ENCODE results near the gene EBPL. TPM values are rescaled to one million over a fixed set of nuclear protein-coding genes. Genes with fewer than 3 reads are reported as not detected.

EBPL gene
- total RNA-seq, 2 donors from 2014 or later = 30.7 to 72.1 TPM

DNA sequence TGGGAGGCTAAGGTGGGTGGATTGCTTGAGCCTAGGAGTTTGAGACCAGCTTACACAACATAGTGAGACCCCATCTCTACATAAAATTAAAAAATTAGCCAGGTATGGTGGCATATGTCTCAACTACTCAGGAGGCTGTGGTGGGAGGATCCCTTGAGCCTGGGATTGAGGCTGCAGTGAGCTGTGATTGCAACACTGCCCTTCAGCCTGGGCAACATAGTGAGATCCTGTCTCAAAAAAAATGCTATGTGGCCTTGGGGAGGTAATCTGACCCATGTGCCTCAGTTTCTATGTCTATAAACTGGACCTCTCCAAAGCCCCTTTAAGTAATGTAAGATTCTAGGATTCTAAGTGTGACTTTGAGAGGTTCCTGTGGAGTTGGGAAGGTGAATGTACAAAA is 37.8 kb downstream of the EBPL start:
- intact Hi-C loops (cut with DNase I) = no loop called here
- H3K36me3 ChIP-seq (replicated peaks in 1 of 2; ENCODE audit: insufficient read depth in 1 of 2, low read depth in 2 of 2) = no peaks in the 10 kb centered on the region
- H3K4me3 ChIP-seq = no peak overlapping the region
- no peaks in the 10 kb centered on the region for H3K9me3 ChIP-seq
- TF ChIP-seq, protein P1, sequence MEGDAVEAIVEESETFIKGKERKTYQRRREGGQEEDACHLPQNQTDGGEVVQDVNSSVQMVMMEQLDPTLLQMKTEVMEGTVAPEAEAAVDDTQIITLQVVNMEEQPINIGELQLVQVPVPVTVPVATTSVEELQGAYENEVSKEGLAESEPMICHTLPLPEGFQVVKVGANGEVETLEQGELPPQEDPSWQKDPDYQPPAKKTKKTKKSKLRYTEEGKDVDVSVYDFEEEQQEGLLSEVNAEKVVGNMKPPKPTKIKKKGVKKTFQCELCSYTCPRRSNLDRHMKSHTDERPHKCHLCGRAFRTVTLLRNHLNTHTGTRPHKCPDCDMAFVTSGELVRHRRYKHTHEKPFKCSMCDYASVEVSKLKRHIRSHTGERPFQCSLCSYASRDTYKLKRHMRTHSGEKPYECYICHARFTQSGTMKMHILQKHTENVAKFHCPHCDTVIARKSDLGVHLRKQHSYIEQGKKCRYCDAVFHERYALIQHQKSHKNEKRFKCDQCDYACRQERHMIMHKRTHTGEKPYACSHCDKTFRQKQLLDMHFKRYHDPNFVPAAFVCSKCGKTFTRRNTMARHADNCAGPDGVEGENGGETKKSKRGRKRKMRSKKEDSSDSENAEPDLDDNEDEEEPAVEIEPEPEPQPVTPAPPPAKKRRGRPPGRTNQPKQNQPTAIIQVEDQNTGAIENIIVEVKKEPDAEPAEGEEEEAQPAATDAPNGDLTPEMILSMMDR (IDR thresholded peaks at IDR 0.05) = no peak
- no peak for TF ChIP-seq POLR2A (IDR thresholded peaks at IDR 0.05)
- H3K27me3 ChIP-seq = no peaks in the 10 kb centered on the region
- ATAC-seq (no peak), DNase-seq (no peak)
- H3K4me1 ChIP-seq = no peaks in the 10 kb centered on the region
- H3K27ac ChIP-seq = no peak overlapping the region

DNA sequence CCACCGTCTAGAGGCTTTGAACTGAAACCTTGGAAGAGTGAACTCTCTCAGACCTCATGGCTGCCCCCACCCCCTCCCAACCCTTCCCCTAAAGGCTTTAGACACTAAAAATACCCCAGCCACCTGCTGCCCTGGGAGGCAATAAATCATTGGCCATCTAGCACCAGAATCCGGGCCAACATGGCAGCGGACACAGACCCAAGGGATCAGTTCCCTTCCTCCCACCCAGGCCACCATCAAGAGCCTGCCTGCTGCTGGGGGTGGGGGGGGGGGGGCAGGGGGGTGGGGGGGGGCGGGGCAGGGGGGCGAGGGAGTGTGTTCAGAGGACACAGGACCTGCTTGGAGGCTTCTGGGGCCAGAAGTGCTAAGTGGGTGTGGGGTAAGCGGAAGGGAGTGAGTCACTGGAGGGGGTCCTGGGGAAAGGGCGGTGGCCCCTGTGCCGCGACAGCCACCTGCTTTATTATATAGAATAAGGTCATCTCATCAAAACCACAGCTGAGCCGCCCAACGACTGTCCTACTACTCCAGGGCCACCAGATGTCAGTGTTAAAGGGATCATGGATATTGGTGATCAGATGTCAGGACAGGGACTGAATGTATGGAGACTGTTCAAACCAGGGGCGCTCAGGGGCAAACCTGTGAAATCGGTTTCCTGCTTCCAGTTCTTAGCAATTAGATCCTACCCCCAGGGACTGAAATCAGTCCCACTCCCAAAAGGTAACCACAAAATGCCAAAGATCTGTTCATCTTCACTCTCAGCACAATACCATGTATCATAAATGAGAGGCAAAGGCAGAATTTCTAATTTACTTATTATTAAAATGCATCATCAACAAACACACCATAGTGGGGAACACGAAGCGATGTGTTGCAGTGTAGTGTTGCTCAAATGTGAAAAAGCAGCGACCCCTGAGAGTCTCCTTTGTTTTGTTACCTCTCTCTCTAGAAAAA is 38.7 kb downstream of the EBPL start:
- peak; percentile 69 for ATAC-seq
- H3K36me3 ChIP-seq (replicated peaks in 1 of 2; ENCODE audit: insufficient read depth in 1 of 2, low read depth in 2 of 2) = no peaks in the 10 kb centered on the region
- 29 to 32% methylated on average over 12 to 16 of the region's 16 CpGs for WGBS, 2 donors
- H3K27me3 ChIP-seq = no peaks in the 10 kb centered on the region
- intact Hi-C loops (cut with DNase I) = no loop called here
- no peaks in the 10 kb centered on the region for H3K4me1 ChIP-seq
- no peak overlapping the region for H3K4me3 ChIP-seq
- TF ChIP-seq, protein P1 (IDR thresholded peaks at IDR 0.05) = peak in 6 of 7 experiments; percentile 37 to 58 (median 50)
- no peak for TF ChIP-seq POLR2A (IDR thresholded peaks at IDR 0.05)
- peak; percentile 22 to 43 (median 34) for DNase-seq
- no peak overlapping the region for H3K27ac ChIP-seq
- H3K9me3 ChIP-seq = no peaks in the 10 kb centered on the region

- H3K36me3 ChIP-seq (replicated peaks in 1 of 2; ENCODE audit: insufficient read depth in 1 of 2, low read depth in 2 of 2) = no peaks in the 10 kb centered on the region
- no peak overlapping the region for H3K27ac ChIP-seq
- no peaks in the 10 kb centered on the region for H3K4me1 ChIP-seq
- no peaks in the 10 kb centered on the region for H3K9me3 ChIP-seq
- TF ChIP-seq, protein P1 (IDR thresholded peaks at IDR 0.05) = no peak
- no peak for TF ChIP-seq POLR2A (IDR thresholded peaks at IDR 0.05)
- no peaks in the 10 kb centered on the region for H3K27me3 ChIP-seq
- intact Hi-C loops (cut with DNase I) = no loop called here
- no peak overlapping the region for H3K4me3 ChIP-seq
- 64 to 69% methylated on average over 16 to 17 of the region's 17 CpGs for WGBS, 2 donors
- ATAC-seq = no peak
- peak in 1 of 4 donors; percentile 44 for DNase-seq
Observed at GRCh38 chr13:49651570-49652354, 39.5 kb downstream of the EBPL start.

DNA sequence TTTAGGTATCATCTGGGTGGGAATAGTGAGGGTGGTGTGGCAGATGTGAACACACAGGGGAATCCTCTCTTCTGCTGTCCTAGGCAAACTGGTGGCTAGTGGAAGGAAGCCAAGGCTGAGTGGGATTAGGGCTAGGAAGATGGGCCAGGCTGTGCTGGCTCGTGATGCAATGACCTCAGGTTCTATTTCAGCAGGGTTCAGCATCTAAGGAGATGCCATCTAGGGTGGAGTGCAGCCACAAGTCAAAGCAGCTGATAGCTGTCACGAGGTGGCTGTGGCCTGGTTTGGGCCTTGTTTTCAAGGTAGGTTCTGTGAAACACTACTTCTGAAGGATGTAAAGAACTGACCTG is 41.3 kb downstream of the EBPL start:
- DNase-seq = no peak
- Histone ChIP-seq H3K27me3 (no peaks in the 10 kb centered on the region), H3K27ac (no peak overlapping the region), H3K36me3 (replicated peaks in 1 of 2; ENCODE audit: insufficient read depth in 1 of 2, low read depth in 2 of 2) (no peaks in the 10 kb centered on the region), H3K4me1 (no peaks in the 10 kb centered on the region), H3K4me3 (no peak overlapping the region), H3K9me3 (no peaks in the 10 kb centered on the region)
- intact Hi-C loops (cut with DNase I) = no loop called here
- 84 to 88% methylated on average over 2 of the region's 2 CpGs for WGBS, 2 donors
- TF ChIP-seq POLR2A (IDR thresholded peaks at IDR 0.05) = no peak
- TF ChIP-seq, protein P1 (IDR thresholded peaks at IDR 0.05) = no peak
- ATAC-seq = no peak
